ENCODE data around the gene CDH3. TPM values are rescaled to one million over a fixed set of nuclear protein-coding genes. Genes with fewer than 3 reads are reported as not detected.
"Not testable (repeated sequence)": the region's sequence is repeated elsewhere in the genome, so short reads cannot be mapped to it uniquely, and the experiment has no call there.

Gene CDH3
- total and polyA plus RNA-seq, 2 donors (not counting 1 experiment from before 2014, with no cell fraction given), result 0.17 to 0.24 TPM

DNA sequence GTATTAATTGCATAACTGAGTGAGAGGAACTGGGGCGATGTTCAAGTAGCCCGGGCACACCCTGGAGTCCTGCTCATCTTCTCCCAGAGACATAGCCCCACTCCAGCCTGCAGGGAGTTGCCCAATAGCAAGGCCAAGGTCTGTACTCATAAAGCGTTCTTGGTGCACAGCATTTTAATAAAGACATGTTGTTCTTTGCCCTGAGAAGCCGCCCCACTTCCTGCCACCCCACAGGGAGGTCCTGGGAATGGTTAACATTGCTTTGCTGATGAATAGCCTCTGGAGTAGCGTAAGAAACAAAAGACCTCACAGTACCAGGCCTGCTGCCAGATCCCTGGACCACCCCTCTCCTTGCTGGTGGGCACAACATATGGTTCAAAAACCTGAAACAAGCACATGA is 70.4 kb downstream of the CDH3 start:
- Histone ChIP-seq H3K79me2 (ENCODE audit: control insufficient read depth, insufficient read depth, low read length) (no peaks in the 10 kb centered on the region), H3K9ac (ENCODE audit: low read length) (no peak overlapping the region), H3K27ac (ENCODE audit: low read length in 2 of 2) (no peak overlapping the region), H3K27me3 (replicated peaks in 1 of 4; ENCODE audit: control extremely low read depth in 1 of 4, control insufficient read depth in 3 of 4, insufficient read depth in 4 of 4, low read length in 3 of 4) (no peaks in the 10 kb centered on the region), H3K4me2 (replicated peaks; ENCODE audit: low read depth, low read length, poor library complexity, severe bottlenecking) (no peak overlapping the region), H4K20me1 (ENCODE audit: control insufficient read depth, insufficient read depth, low read length, poor library complexity, severe bottlenecking) (no peaks in the 10 kb centered on the region), H3K4me3 (ENCODE audit: control extremely low read depth in 1 of 5, extremely low read depth in 1 of 5, insufficient read depth in 1 of 5, low read depth in 2 of 5, low read length in 4 of 5) (no peak overlapping the region), H3K4me1 (ENCODE audit: control insufficient read depth in 2 of 2, insufficient read depth in 2 of 2, low read length in 2 of 2) (peaks cover 6 to 11% of the 10 kb centered on the region in 2 donors), H3K36me3 (replicated peaks in 1 of 2; ENCODE audit: control extremely low read depth in 1 of 2, control insufficient read depth in 1 of 2, extremely low read depth in 1 of 2, insufficient read depth in 2 of 2, low read length in 1 of 2) (no peaks in the 10 kb centered on the region), H3K9me3 (ENCODE audit: control extremely low read depth in 1 of 3, control insufficient read depth in 2 of 3, insufficient read depth in 1 of 3, low read length in 2 of 3) (peaks cover 0 to 3% (median 0%) of the 10 kb centered on the region in 3 donors), H2AFZ (ENCODE audit: insufficient read depth, low read depth, low read length, poor library complexity, severe bottlenecking) (no peak overlapping the region)
- no peaks in the 10 kb centered on the region for H3K27me3 Mint-ChIP-seq
- ChIA-PET POLR2A (interaction anchor here (0.6 kb wide), 1 partner anchor 87 kb away, joined by 3 read pairs; no protein-coding TSS in a partner anchor), CTCF (no interaction called here)
- DNase-seq (no peak), ATAC-seq (ENCODE audit: low read depth) (no peak)
- peaks cover 16% of the 10 kb centered on the region for H3K4me1 Mint-ChIP-seq
- 50% methylated on average over 2 of the region's 5 CpGs for WGBS (ENCODE audit: insufficient coverage)
- peaks cover 2% of the 10 kb centered on the region for H3K9me3 Mint-ChIP-seq (ENCODE audit: insufficient read depth)
- no peak overlapping the region for H3K4me3 Mint-ChIP-seq
- intact Hi-C loops (cut with micrococcal nuclease), result no loop called here
- no peak overlapping the region for H3K27ac Mint-ChIP-seq
- TF ChIP-seq, protein P1, sequence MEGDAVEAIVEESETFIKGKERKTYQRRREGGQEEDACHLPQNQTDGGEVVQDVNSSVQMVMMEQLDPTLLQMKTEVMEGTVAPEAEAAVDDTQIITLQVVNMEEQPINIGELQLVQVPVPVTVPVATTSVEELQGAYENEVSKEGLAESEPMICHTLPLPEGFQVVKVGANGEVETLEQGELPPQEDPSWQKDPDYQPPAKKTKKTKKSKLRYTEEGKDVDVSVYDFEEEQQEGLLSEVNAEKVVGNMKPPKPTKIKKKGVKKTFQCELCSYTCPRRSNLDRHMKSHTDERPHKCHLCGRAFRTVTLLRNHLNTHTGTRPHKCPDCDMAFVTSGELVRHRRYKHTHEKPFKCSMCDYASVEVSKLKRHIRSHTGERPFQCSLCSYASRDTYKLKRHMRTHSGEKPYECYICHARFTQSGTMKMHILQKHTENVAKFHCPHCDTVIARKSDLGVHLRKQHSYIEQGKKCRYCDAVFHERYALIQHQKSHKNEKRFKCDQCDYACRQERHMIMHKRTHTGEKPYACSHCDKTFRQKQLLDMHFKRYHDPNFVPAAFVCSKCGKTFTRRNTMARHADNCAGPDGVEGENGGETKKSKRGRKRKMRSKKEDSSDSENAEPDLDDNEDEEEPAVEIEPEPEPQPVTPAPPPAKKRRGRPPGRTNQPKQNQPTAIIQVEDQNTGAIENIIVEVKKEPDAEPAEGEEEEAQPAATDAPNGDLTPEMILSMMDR (IDR thresholded peaks at IDR 0.05), result no peak
- no peak for TF ChIP-seq EZH2 (IDR thresholded peaks at IDR 0.05; ENCODE audit: borderline replicate concordance, insufficient read depth, low read depth, low read length, poor library complexity, severe bottlenecking)

DNA sequence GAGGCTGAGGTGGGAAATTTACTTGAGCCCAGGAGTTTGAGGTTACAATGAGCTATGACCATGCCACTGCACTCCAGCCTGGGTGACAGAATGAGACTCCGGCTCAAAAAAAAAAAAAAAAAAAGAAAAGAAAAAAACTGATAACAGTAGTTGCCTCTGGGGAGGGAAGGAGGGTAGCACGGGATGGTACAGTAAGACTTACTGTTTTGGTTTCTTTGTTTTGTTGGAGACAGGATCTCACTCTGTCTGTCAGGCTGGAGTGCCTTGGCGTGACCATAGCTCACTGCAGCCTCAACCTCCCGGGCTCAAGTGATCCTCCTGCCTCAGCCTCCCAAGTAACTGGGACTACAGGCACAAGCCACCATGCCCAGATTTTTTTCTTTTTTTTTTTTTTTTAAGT is 71.4 kb downstream of the CDH3 start:
- H3K4me1 ChIP-seq (ENCODE audit: control insufficient read depth in 2 of 2, insufficient read depth in 2 of 2, low read length in 2 of 2); DNase-seq; H2AFZ ChIP-seq (ENCODE audit: insufficient read depth, low read depth, low read length, poor library complexity, severe bottlenecking); H3K27ac Mint-ChIP-seq; H3K79me2 ChIP-seq (ENCODE audit: control insufficient read depth, insufficient read depth, low read length); H3K36me3 ChIP-seq (replicated peaks in 1 of 2; ENCODE audit: control extremely low read depth in 1 of 2, control insufficient read depth in 1 of 2, extremely low read depth in 1 of 2, insufficient read depth in 2 of 2, low read length in 1 of 2); H4K20me1 ChIP-seq (ENCODE audit: control insufficient read depth, insufficient read depth, low read length, poor library complexity, severe bottlenecking); H3K9me3 ChIP-seq (ENCODE audit: control extremely low read depth in 1 of 3, control insufficient read depth in 2 of 3, insufficient read depth in 1 of 3, low read length in 2 of 3); POLR2A ChIA-PET; H3K4me3 Mint-ChIP-seq; H3K4me3 ChIP-seq (ENCODE audit: control extremely low read depth in 1 of 5, extremely low read depth in 1 of 5, insufficient read depth in 1 of 5, low read depth in 2 of 5, low read length in 4 of 5); H3K9ac ChIP-seq (ENCODE audit: low read length); H3K27me3 ChIP-seq (replicated peaks in 1 of 4; ENCODE audit: control extremely low read depth in 1 of 4, control insufficient read depth in 3 of 4, insufficient read depth in 4 of 4, low read length in 3 of 4); H3K27me3 Mint-ChIP-seq; ATAC-seq (ENCODE audit: low read depth); H3K9me3 Mint-ChIP-seq (ENCODE audit: insufficient read depth); H3K4me2 ChIP-seq (replicated peaks; ENCODE audit: low read depth, low read length, poor library complexity, severe bottlenecking); intact Hi-C loops (cut with micrococcal nuclease); H3K27ac ChIP-seq (ENCODE audit: low read length in 2 of 2): not testable (repeated sequence)
- WGBS (ENCODE audit: insufficient coverage), result 80% methylated on average over 1 of the region's 4 CpGs
- H3K4me1 Mint-ChIP-seq, result peaks cover 12% of the 10 kb centered on the region
- CTCF ChIA-PET, result interaction anchor here (0.7 kb wide), 1 partner anchor 84 kb away, joined by 5 read pairs; no protein-coding TSS in a partner anchor
